Mesothelial cell of epicardium (in vitro differentiated cells): ENCODE measurements around the gene DCAF6. TPM values are rescaled to one million over a fixed set of nuclear protein-coding genes. Genes with fewer than 3 reads are reported as not detected.

Source experiments
- DNase-seq, 2 experiments: peaks; one replicate each; pipeline ENCODE4 v3.0.0; 2021; ENCODE audit warnings: low spot score in 2 of 2; ENCODE audit not compliant: unreplicated experiment in 2 of 2
- H3K27ac Mint-ChIP-seq: 2 replicates; pipeline ENCODE4 v1.8.0; 2021; ENCODE audit warnings: mixed read lengths
- H3K27me3 Mint-ChIP-seq: 2 replicates; pipeline ENCODE4 v1.8.0; 2021; ENCODE audit warnings: low read depth, mixed read lengths
- H3K36me3 Mint-ChIP-seq: 2 replicates; pipeline ENCODE4 v1.8.0; 2021; ENCODE audit warnings: mixed read lengths
- H3K4me1 Mint-ChIP-seq: 2 replicates; pipeline ENCODE4 v1.8.0; 2021; ENCODE audit warnings: mixed read lengths
- H3K4me3 Mint-ChIP-seq: 2 replicates; pipeline ENCODE4 v1.8.0; 2021; ENCODE audit warnings: mild to moderate bottlenecking, moderate library complexity, mixed read lengths
- H3K9me3 Mint-ChIP-seq: 2 replicates; pipeline ENCODE4 v1.8.0; 2021; ENCODE audit warnings: mixed read lengths
- CTCF ChIP-seq: fragments of 200-600 bp; sonication (generic); IDR thresholded peaks from one replicate; pipeline ENCODE4 v1.5.0; 2021; ENCODE audit warnings: antibody characterized with exemption; ENCODE audit not compliant: unreplicated experiment
- total RNA-seq: library from RNA; stranded (reverse); gene quantifications from 3 replicates; pipeline ENCODE4 v1.2.1, GENCODE V29; 2021

Gene DCAF6
- total RNA-seq, 1 donor from 2014 or later: 34.0 TPM

GRCh38 chr1:168089326-168089978 is 153.0 kb downstream of the DCAF6 start:
- no peak for DNase-seq
- no peak overlapping the region for H3K27ac Mint-ChIP-seq
- no peak overlapping the region for H3K4me3 Mint-ChIP-seq
- peaks cover 18% of the 10 kb centered on the region for H3K36me3 Mint-ChIP-seq
- no peaks in the 10 kb centered on the region for H3K27me3 Mint-ChIP-seq
- H3K4me1 Mint-ChIP-seq: no peaks in the 10 kb centered on the region
- no peak for TF ChIP-seq CTCF
- H3K9me3 Mint-ChIP-seq: no peaks in the 10 kb centered on the region

GRCh38 chr1:168089979-168090337 is 153.5 kb downstream of the DCAF6 start:
- Mint-ChIP-seq H3K9me3 (no peaks in the 10 kb centered on the region), H3K27me3 (no peaks in the 10 kb centered on the region), H3K4me1 (no peaks in the 10 kb centered on the region), H3K36me3 (peaks cover 23% of the 10 kb centered on the region), H3K27ac (no peak overlapping the region), H3K4me3 (no peak overlapping the region)
- no peak for TF ChIP-seq CTCF
- no peak for DNase-seq

- H3K9me3 Mint-ChIP-seq: no peaks in the 10 kb centered on the region
These were observed 153.9 kb downstream of the DCAF6 start for GRCh38 chr1:168090395-168090794.

GRCh38 chr1:168091063-168091462 is 154.6 kb downstream of the DCAF6 start:
- H3K4me1 Mint-ChIP-seq: no peaks in the 10 kb centered on the region
- no peak for DNase-seq
- no peaks in the 10 kb centered on the region for H3K27me3 Mint-ChIP-seq
- no peak for TF ChIP-seq CTCF
- H3K36me3 Mint-ChIP-seq: peaks cover 28% of the 10 kb centered on the region
- no peak overlapping the region for H3K4me3 Mint-ChIP-seq
- no peaks in the 10 kb centered on the region for H3K9me3 Mint-ChIP-seq
- H3K27ac Mint-ChIP-seq: no peak overlapping the region

More at GRCh38 chr1:168090395-168090794, 153.9 kb downstream of the DCAF6 start:
- TF ChIP-seq CTCF: no peak
- no peak overlapping the region for H3K4me3 Mint-ChIP-seq
- H3K27me3 Mint-ChIP-seq: no peaks in the 10 kb centered on the region
- H3K36me3 Mint-ChIP-seq: peaks cover 27% of the 10 kb centered on the region
- DNase-seq: no peak
- H3K27ac Mint-ChIP-seq: no peak overlapping the region
- H3K4me1 Mint-ChIP-seq: no peaks in the 10 kb centered on the region

GRCh38 chr1:168091720-168092550 is 155.5 kb downstream of the DCAF6 start:
- H3K27ac Mint-ChIP-seq: no peak overlapping the region
- H3K9me3 Mint-ChIP-seq: no peaks in the 10 kb centered on the region
- no peak for DNase-seq
- H3K4me3 Mint-ChIP-seq: no peak overlapping the region
- no peaks in the 10 kb centered on the region for H3K27me3 Mint-ChIP-seq
- H3K36me3 Mint-ChIP-seq: peaks cover 31% of the 10 kb centered on the region
- no peak for TF ChIP-seq CTCF
- no peaks in the 10 kb centered on the region for H3K4me1 Mint-ChIP-seq
